Head of caudate nucleus (tissue), 42 donors: ENCODE data around the gene FREM1.

Source experiments
- DNase-seq, 42 donors: peaks; one replicate each; pipeline versions ENCODE4 v3.0.0 to v3.0.0-alpha.2; 2020 to 2021; ENCODE audit warnings: mixed read lengths in 7 of 42
- intact Hi-C: fragments of 100-400 bp; cut with DNase I; formaldehyde crosslinking; loops from one replicate; pipeline ENCODE4 v1.15.0; 2022

FREM1 gene

DNA sequence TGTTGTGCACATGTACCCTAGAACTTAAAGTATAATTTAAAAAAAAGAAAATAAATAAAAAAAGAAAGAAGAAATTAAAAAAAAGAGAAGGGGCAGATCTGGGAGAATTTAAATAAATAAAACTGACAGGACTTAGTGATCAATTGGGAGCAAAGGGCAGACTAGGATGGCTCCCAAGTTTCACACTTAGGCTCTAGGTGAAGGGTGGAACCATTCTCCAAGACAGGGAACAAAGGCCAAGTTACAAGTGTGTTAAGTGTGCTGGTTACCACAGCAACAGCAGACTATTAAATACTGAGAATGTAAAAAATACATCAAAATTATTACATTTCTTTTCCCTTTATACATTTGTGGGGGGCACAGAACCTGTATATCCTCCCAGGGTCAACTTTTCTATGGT, 224.1 kb downstream of the FREM1 start:
- intact Hi-C loops = no loop called here

More for the DNA sequence above, 224.1 kb downstream of the FREM1 start:
- no peak for DNase-seq
